Stimulated activated naive CD4-positive, alpha-beta T cell (primary cell): ENCODE measurements around the gene GPR183.
"Not testable (repeated sequence)": the region's sequence is repeated elsewhere in the genome, so short reads cannot be mapped to it uniquely, and the experiment has no call there.

ENCODE experiments used
- DNase-seq, 6 experiments: peaks; one replicate each; lab custom pipeline; 2025; lab: John Stamatoyannopoulos, UW

Gene GPR183

DNA sequence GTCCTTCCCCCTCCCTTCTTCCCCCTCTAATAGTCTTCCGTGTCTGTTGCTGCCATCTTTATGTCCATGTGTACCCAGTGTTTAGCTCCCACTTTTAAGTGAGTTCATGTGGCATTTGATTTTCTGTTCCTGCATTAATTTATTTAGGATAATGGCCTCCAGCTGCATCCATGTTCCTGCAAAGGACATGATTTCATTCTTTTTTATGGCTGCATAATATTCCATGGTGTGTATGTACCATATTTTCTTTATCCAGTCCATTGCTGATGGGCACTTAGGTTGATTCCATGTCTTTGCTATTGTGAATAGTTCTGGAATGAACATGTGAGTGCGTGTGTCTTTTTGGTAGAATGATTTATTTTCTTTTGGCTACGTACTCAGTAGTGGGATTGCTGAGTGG lies 58.0 kb downstream of the GPR183 start:
- DNase-seq: not testable (repeated sequence)

DNA sequence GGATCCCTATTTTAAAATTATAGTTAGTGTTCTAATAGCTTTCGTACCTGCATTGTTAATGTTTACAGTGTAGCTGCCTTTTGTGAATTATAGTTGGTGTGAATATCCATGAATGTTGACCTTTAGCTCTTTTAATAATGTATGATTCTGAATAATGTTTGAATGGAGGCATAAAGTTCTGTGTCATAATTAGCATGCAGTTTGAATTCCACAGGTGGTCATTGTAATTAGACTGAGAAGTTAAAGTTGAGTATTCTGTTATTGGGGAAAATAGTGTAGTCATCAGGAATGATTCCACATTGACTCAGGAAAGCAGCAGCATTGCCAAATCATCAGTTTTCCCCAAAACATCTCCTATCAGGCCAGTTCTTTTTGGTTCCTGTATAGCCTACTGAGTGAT lies 61.1 kb downstream of the GPR183 start:
- no peak for DNase-seq
